NB4 (cell line): Measurements from ENCODE around the gene CIC.

Experiments used
- DNase-seq: peaks from one replicate; pipeline ENCODE4 v3.0.0; 2010; ENCODE audit warnings: low read depth
- H3K4me3 ChIP-seq: one replicate; pipeline ENCODE4 v1.5.1; 2011; ENCODE audit warnings: mild to moderate bottlenecking, low read depth, low read length, moderate library complexity
- CTCF ChIP-seq: IDR thresholded peaks from one replicate; pipeline ENCODE4 v1.5.1; 2012; ENCODE audit warnings: low read depth, low read length
- MAX ChIP-seq: IDR thresholded peaks from 2 replicates; pipeline ENCODE4 v1.6.1; 2011; ENCODE audit warnings: low read depth, low read length
- MYC ChIP-seq: IDR thresholded peaks from 2 replicates; pipeline ENCODE4 v1.6.1; 2011; ENCODE audit warnings: low read depth, low read length
- POLR2A ChIP-seq: IDR thresholded peaks from 2 replicates; pipeline ENCODE4 v1.6.1; 2011; ENCODE audit warnings: mild to moderate bottlenecking; ENCODE audit not compliant: insufficient read length; ENCODE audit errors: extremely low read depth

Gene CIC

GRCh38 chr19:42289556-42290041 is 20.5 kb downstream of the CIC start:
- DNase-seq, result no peak
- TF ChIP-seq MYC, result no peak
- no peak for TF ChIP-seq MAX
- TF ChIP-seq CTCF, result no peak
- no peak for TF ChIP-seq POLR2A
- H3K4me3 ChIP-seq, result no peak overlapping the region

- no peak for TF ChIP-seq POLR2A
- DNase-seq, result no peak
- no peak overlapping the region for H3K4me3 ChIP-seq
Measured at GRCh38 chr19:42290136-42290522, 21.1 kb downstream of the CIC start.

- H3K4me3 ChIP-seq, result no peak overlapping the region
- peak; percentile 58 for DNase-seq
- TF ChIP-seq CTCF, result peak; percentile 67
- no peak for TF ChIP-seq POLR2A
- no peak for TF ChIP-seq MYC
- no peak for TF ChIP-seq MAX
Measured at GRCh38 chr19:42290523-42291434, 21.7 kb downstream of the CIC start.

- no peak for DNase-seq
- TF ChIP-seq MYC (no peak), MAX (no peak), POLR2A (no peak), CTCF (no peak)
- H3K4me3 ChIP-seq, result no peak overlapping the region
Measured at GRCh38 chr19:42291435-42291810, 22.4 kb downstream of the CIC start.

- DNase-seq, result no peak
- TF ChIP-seq POLR2A, result no peak
- no peak for TF ChIP-seq CTCF
- no peak for TF ChIP-seq MYC
- TF ChIP-seq MAX, result no peak
- H3K4me3 ChIP-seq, result no peak overlapping the region
Measured at GRCh38 chr19:42292042-42292960, 23.2 kb downstream of the CIC start.

- no peak overlapping the region for H3K4me3 ChIP-seq
- no peak for DNase-seq
- no peak for TF ChIP-seq MYC
- TF ChIP-seq CTCF, result no peak
- TF ChIP-seq MAX, result no peak
Measured at GRCh38 chr19:42292963-42293362, 23.9 kb downstream of the CIC start.
